Measurements from ENCODE around the gene PLXNB1. TPM values are rescaled to one million over a fixed set of nuclear protein-coding genes. Genes with fewer than 3 reads are reported as not detected.

The PLXNB1 gene
- total and polyA plus RNA-seq, 10 of the 15 experiments (the other 5 are each of a cell fraction or from before 2014, with no cell fraction given), result 0.18 to 15.1 (median 5.3) TPM

DNA sequence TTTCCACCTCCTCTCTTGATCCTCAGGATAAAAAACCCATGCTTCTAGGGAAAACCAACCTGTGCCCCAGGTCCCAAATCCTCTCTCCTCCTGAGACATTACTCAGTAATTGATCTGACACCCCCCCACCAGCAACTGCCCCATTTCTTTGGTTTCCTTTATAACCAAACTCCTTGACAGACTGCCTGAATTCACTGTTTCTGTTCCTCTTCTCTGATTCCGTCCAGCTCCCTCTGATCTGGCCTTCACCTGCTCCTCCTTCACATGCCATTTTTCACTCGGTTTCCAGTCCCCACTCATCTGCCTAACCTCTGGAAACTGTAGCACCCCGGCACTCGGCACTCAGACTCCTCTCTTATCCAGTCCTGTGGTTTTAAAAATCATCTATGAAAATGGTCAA is 7.9 kb upstream of the PLXNB1 start:
- FAIRE-seq (no peak), ATAC-seq (no peak), DNase-seq (ENCODE audit: low read depth, low spot score) (no peak)
- intact Hi-C loops (cut with micrococcal nuclease; ENCODE audit: unreplicated experiment), result no loop called here
- no peak overlapping the region for H3K4me3 ChIP-seq
- RAD21 ChIA-PET (ENCODE audit: unreplicated experiment), result interaction anchor here (2.8 to 4.9 kb wide), 4 partner anchors 37 to 245 kb away, joined by 22 to 259 read pairs (median 69); partner anchors contain the start of gene ZNF589
- H2AFZ ChIP-seq (ENCODE audit: control insufficient read depth, low read depth, low read length), result no peak overlapping the region
- CTCF ChIA-PET, result interaction anchor here (2.6 to 12.5 kb wide), 10 partner anchors 9 to 245 kb away, joined by 21 to 757 read pairs (median 78); partner anchors contain the start of genes ATRIP, CAMP and PFKFB4
- peak overlapping the region; percentile 25; the same call in 1 of the 2 replicates for H3K9ac ChIP-seq (ENCODE audit: control insufficient read depth, insufficient read depth, low read length)
- in situ Hi-C loops (cut with MboI), result loop anchor here (5.0 kb wide), 3 partner anchors 36 to 206 kb away; no protein-coding TSS in a partner anchor
- H3K27ac ChIP-seq (ENCODE audit: control insufficient read depth, insufficient read depth), result no peak overlapping the region; the same call in 1 of the 2 replicates
- POLR2A ChIA-PET, result interaction anchor here (0.5 to 1.0 kb wide), 3 partner anchors 9 to 193 kb away, joined by 3 to 5 read pairs (median 3); partner anchors contain the start of gene ATRIP
- peak overlapping the region; percentile 15 for H3K4me2 ChIP-seq (ENCODE audit: control insufficient read depth, insufficient read depth)
- H3K27me3 ChIP-seq (replicated peaks in 1 of 2; ENCODE audit: control insufficient read depth in 2 of 2, insufficient read depth in 2 of 2, low read length in 1 of 2), result no peaks in the 10 kb centered on the region
- no peaks in the 10 kb centered on the region for H4K20me1 ChIP-seq (ENCODE audit: control insufficient read depth, insufficient read depth)
- BruUV-seq (replicated peaks), result no TSS peak
- SMC1A ChIA-PET (ENCODE audit: uncharacterized antibody, unreplicated experiment), result interaction anchor here (0.9 to 11.5 kb wide), 8 partner anchors 9 to 248 kb away, joined by 3 to 287 read pairs (median 19); partner anchors contain the start of gene CDC25A
- peaks cover 38% of the 10 kb centered on the region for H3K79me2 ChIP-seq (ENCODE audit: control insufficient read depth, insufficient read depth, low read length)
- no peaks in the 10 kb centered on the region for H3K9me3 ChIP-seq (replicated peaks; ENCODE audit: control insufficient read depth, insufficient read depth, low read length)
- WGBS (ENCODE audit: insufficient coverage, insufficient replicate concordance, low lambda C conversion rate, missing lambda C conversion rate), result 59% methylated on average over 4 of the region's 4 CpGs
- peaks cover 22% of the 10 kb centered on the region for H3K4me1 ChIP-seq (ENCODE audit: control insufficient read depth, insufficient read depth, low read length)
- H3K36me3 ChIP-seq (ENCODE audit: control insufficient read depth in 2 of 2, insufficient read depth in 2 of 2, low read length in 1 of 2), result peaks cover 3 to 4% of the 10 kb centered on the region in 2 experiments
- TF ChIP-seq JUND (IDR thresholded peaks at IDR 0.05; ENCODE audit: low read depth, low read length) (no peak), RUNX3 (IDR thresholded peaks at IDR 0.05; ENCODE audit: low read length) (peak; percentile 32; the same call in 1 of the 2 replicates), NR2F1 (conservative IDR thresholded peaks at IDR 0.05) (no peak), NBN (IDR thresholded peaks at IDR 0.05) (0 out of 2 replicates have a peak, but pooled peaks have one; percentile 17), FOS (IDR thresholded peaks at IDR 0.05; ENCODE audit: borderline replicate concordance, extremely low read depth, insufficient read length) (no peak), TCF3 (IDR thresholded peaks at IDR 0.05; ENCODE audit: borderline replicate concordance, insufficient read depth, low read depth, low read length) (no peak), HDAC2 (IDR thresholded peaks at IDR 0.05) (no peak), EED (IDR thresholded peaks at IDR 0.05; ENCODE audit: low read depth) (no peak), SMAD5 (IDR thresholded peaks at IDR 0.05; ENCODE audit: low read depth) (no peak), CBX5 (IDR thresholded peaks at IDR 0.05; ENCODE audit: low read depth) (no peak), ZNF384 (IDR thresholded peaks at IDR 0.05; ENCODE audit: borderline replicate concordance, low read depth, low read length) (no peak), PAX8 (IDR thresholded peaks at IDR 0.05) (no peak), BCL11A (IDR thresholded peaks at IDR 0.05; ENCODE audit: low read depth, low read length) (no peak), RFX5 (IDR thresholded peaks at IDR 0.05; ENCODE audit: low read depth, low read length) (no peak), SPI1 (IDR thresholded peaks at IDR 0.05; ENCODE audit: borderline replicate concordance, insufficient read depth, low read depth, low read length) (peak; percentile 76; the same call in 1 of the 2 replicates)
- TF ChIP-seq, protein P1, sequence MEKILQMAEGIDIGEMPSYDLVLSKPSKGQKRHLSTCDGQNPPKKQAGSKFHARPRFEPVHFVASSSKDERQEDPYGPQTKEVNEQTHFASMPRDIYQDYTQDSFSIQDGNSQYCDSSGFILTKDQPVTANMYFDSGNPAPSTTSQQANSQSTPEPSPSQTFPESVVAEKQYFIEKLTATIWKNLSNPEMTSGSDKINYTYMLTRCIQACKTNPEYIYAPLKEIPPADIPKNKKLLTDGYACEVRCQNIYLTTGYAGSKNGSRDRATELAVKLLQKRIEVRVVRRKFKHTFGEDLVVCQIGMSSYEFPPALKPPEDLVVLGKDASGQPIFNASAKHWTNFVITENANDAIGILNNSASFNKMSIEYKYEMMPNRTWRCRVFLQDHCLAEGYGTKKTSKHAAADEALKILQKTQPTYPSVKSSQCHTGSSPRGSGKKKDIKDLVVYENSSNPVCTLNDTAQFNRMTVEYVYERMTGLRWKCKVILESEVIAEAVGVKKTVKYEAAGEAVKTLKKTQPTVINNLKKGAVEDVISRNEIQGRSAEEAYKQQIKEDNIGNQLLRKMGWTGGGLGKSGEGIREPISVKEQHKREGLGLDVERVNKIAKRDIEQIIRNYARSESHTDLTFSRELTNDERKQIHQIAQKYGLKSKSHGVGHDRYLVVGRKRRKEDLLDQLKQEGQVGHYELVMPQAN (conservative IDR thresholded peaks at IDR 0.05), result no peak
- TF ChIP-seq, protein P2, sequence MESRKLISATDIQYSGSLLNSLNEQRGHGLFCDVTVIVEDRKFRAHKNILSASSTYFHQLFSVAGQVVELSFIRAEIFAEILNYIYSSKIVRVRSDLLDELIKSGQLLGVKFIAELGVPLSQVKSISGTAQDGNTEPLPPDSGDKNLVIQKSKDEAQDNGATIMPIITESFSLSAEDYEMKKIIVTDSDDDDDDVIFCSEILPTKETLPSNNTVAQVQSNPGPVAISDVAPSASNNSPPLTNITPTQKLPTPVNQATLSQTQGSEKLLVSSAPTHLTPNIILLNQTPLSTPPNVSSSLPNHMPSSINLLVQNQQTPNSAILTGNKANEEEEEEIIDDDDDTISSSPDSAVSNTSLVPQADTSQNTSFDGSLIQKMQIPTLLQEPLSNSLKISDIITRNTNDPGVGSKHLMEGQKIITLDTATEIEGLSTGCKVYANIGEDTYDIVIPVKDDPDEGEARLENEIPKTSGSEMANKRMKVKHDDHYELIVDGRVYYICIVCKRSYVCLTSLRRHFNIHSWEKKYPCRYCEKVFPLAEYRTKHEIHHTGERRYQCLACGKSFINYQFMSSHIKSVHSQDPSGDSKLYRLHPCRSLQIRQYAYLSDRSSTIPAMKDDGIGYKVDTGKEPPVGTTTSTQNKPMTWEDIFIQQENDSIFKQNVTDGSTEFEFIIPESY (IDR thresholded peaks at IDR 0.05), result no peak
- TF ChIP-seq, protein P3, sequence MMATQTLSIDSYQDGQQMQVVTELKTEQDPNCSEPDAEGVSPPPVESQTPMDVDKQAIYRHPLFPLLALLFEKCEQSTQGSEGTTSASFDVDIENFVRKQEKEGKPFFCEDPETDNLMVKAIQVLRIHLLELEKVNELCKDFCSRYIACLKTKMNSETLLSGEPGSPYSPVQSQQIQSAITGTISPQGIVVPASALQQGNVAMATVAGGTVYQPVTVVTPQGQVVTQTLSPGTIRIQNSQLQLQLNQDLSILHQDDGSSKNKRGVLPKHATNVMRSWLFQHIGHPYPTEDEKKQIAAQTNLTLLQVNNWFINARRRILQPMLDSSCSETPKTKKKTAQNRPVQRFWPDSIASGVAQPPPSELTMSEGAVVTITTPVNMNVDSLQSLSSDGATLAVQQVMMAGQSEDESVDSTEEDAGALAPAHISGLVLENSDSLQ (IDR thresholded peaks at IDR 0.05), result peak; percentile 53; the same call in 1 of the 2 replicates
